Right renal pelvis (tissue), 4 donors: Measurements from ENCODE around the gene PLEKHF1. TPM values are rescaled to one million over a fixed set of nuclear protein-coding genes. Genes with fewer than 3 reads are reported as not detected.

Source experiments
- DNase-seq, 4 donors: peaks; one replicate each; pipeline ENCODE4 v3.0.0-alpha.2; 2013; ENCODE audit warnings: low read depth in 4 of 4, low spot score in 3 of 4, missing footprints in 1 of 4
- polyA plus RNA-seq, 4 donors: library from polyadenylated mRNA; unstranded; fragments of 120-200 nt; gene quantifications; one replicate each; pipeline ENCODE4 v1.2.1, GENCODE V29; 2013; ENCODE audit not compliant: insufficient read length in 4 of 4

Gene PLEKHF1
- polyA plus RNA-seq, 4 donors, result 1.5 to 2.4 (median 1.5) TPM

- no peak for DNase-seq
Measured at GRCh38 chr19:29715701-29716581, 50.7 kb downstream of the PLEKHF1 start.

- DNase-seq, result no peak
Measured at GRCh38 chr19:29717051-29717450, 51.8 kb downstream of the PLEKHF1 start.

- no peak for DNase-seq
Measured at GRCh38 chr19:29724102-29724641, 58.9 kb downstream of the PLEKHF1 start.

GRCh38 chr19:29724746-29725145, 59.5 kb downstream of the PLEKHF1 start:
- no peak for DNase-seq

Other genes starting within 250 kb of the PLEKHF1 start
- gene VSTM2B, start 139.5 kb upstream of the PLEKHF1 start, polyA plus RNA-seq, result under 1 TPM; 0.19 to 0.65 (median 0.45) TPM
- 10 to 100 TPM; 65.2 to 73.9 (median 73.5) TPM for gene POP4, start 59.2 kb upstream of the PLEKHF1 start, polyA plus RNA-seq
- 10 to 100 TPM; 23.6 to 26.6 (median 24.4) TPM for gene C19orf12, start 49.8 kb downstream of the PLEKHF1 start, polyA plus RNA-seq
- 1 to 10 TPM; 8.3 to 10.0 (median 9.4) TPM for gene CCNE1, start 146.5 kb downstream of the PLEKHF1 start, polyA plus RNA-seq